A549 (cell line): ENCODE data around the gene SARS1.

Experiments
- GATA3 ChIP-seq: IDR thresholded peaks from 2 replicates; pipeline ENCODE4 v1.6.1; 2012; ENCODE audit warnings: borderline replicate concordance
- JUNB ChIP-seq: fragments of >200 bp; sonication (Bioruptor Twin); formaldehyde crosslinking; IDR thresholded peaks from 2 replicates; pipeline ENCODE4 v1.6.1; 2016
- MYC ChIP-seq: IDR thresholded peaks from 2 replicates; pipeline ENCODE4 v1.6.1; 2012; ENCODE audit warnings: mild to moderate bottlenecking, inconsistent platforms, low read length, improper control_type of control experiment, borderline replicate concordance
- NR3C1 ChIP-seq: fragments of >200 bp; sonication (Bioruptor Twin); formaldehyde crosslinking; IDR thresholded peaks from 3 replicates; pipeline ENCODE4 v1.6.1; 2017
- POLR2A ChIP-seq: IDR thresholded peaks from 2 replicates; pipeline ENCODE4 v1.6.1; 2012; ENCODE audit warnings: mild to moderate bottlenecking, low read length
- RAD21 ChIP-seq, 2 experiments: fragments of >200 bp in 1 of 2; sonication (Bioruptor Twin) in 1 of 2; formaldehyde crosslinking in 1 of 2; IDR thresholded peaks in 1 of 2; conservative IDR thresholded peaks in 1 of 2; 2 replicates in 1 of 2; 3 replicates in 1 of 2; pipeline ENCODE4 v1.6.1; 2012 to 2018; ENCODE audit warnings: inconsistent platforms in 1 of 2
- TP53 ChIP-seq: fragments of 250-450 bp; sonication (Bioruptor Pico); IDR thresholded peaks from 2 replicates; pipeline ENCODE4 v1.5.0; 2021; ENCODE audit warnings: mild to moderate bottlenecking, moderate library complexity
- ZSCAN20 ChIP-seq: fragments of 250-450 bp; sonication (Bioruptor Pico); IDR thresholded peaks from 2 replicates; pipeline ENCODE4 v1.8.0; 2022; ENCODE audit warnings: mild to moderate bottlenecking, moderate library complexity
- TF ChIP-seq, protein P1 (sequence below): fragments of >200 bp; sonication (Bioruptor Twin); formaldehyde crosslinking; IDR thresholded peaks from 3 replicates; pipeline ENCODE4 v1.5.1; 2016
- TF ChIP-seq, protein P2 (sequence below): IDR thresholded peaks from 2 replicates; pipeline ENCODE4 v1.6.1; 2012
- TF ChIP-seq, protein P3 (sequence below): fragments of 200-600 bp; sonication (generic); IDR thresholded peaks from 2 replicates; pipeline ENCODE4 v1.6.1; 2016; ENCODE audit warnings: antibody characterized with exemption, mild to moderate bottlenecking, moderate library complexity

DNA sequence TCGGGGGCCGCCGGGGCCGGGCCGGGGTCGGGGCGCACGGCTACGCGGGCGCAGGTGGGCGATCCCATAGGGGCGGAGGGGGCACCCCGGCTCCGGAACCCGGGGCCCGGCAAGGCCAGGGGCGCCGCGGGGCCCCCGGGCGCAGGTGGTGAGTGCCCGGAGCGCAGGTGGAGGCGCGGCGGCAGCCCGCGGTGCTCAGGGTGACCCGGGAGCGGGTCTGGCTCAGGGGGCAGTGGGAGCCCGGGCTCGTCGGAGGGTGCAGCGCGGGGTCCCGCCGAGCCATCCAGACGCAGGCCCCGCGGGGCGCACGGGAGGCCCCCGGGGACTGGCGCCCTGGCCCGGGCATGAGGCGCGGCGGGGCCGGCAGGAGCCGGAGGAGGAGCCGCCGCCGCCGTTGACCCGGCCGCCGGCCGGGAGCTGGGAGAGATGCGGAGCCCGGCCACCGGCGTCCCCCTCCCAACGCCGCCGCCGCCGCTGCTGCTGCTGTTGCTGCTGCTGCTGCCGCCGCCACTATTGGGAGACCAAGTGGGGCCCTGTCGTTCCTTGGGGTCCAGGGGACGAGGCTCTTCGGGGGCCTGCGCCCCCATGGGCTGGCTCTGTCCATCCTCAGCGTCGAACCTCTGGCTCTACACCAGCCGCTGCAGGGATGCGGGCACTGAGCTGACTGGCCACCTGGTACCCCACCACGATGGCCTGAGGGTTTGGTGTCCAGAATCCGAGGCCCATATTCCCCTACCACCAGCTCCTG is 36.1 kb downstream of the SARS1 start:
- TF ChIP-seq, protein P1, sequence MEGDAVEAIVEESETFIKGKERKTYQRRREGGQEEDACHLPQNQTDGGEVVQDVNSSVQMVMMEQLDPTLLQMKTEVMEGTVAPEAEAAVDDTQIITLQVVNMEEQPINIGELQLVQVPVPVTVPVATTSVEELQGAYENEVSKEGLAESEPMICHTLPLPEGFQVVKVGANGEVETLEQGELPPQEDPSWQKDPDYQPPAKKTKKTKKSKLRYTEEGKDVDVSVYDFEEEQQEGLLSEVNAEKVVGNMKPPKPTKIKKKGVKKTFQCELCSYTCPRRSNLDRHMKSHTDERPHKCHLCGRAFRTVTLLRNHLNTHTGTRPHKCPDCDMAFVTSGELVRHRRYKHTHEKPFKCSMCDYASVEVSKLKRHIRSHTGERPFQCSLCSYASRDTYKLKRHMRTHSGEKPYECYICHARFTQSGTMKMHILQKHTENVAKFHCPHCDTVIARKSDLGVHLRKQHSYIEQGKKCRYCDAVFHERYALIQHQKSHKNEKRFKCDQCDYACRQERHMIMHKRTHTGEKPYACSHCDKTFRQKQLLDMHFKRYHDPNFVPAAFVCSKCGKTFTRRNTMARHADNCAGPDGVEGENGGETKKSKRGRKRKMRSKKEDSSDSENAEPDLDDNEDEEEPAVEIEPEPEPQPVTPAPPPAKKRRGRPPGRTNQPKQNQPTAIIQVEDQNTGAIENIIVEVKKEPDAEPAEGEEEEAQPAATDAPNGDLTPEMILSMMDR: no peak
- TF ChIP-seq ZSCAN20 (CRISPR knock-in tag): no peak
- TF ChIP-seq, protein P2, sequence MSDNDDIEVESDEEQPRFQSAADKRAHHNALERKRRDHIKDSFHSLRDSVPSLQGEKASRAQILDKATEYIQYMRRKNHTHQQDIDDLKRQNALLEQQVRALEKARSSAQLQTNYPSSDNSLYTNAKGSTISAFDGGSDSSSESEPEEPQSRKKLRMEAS: no peak
- no peak for TF ChIP-seq POLR2A
- no peak for TF ChIP-seq RAD21 (conservative IDR thresholded peaks at IDR 0.05 in 1 of 2, IDR thresholded peaks at IDR 0.05 in 1 of 2)
- no peak for TF ChIP-seq NR3C1
- TF ChIP-seq MYC: no peak
- no peak for TF ChIP-seq JUNB
- TF ChIP-seq GATA3: no peak
- TF ChIP-seq, protein P3, sequence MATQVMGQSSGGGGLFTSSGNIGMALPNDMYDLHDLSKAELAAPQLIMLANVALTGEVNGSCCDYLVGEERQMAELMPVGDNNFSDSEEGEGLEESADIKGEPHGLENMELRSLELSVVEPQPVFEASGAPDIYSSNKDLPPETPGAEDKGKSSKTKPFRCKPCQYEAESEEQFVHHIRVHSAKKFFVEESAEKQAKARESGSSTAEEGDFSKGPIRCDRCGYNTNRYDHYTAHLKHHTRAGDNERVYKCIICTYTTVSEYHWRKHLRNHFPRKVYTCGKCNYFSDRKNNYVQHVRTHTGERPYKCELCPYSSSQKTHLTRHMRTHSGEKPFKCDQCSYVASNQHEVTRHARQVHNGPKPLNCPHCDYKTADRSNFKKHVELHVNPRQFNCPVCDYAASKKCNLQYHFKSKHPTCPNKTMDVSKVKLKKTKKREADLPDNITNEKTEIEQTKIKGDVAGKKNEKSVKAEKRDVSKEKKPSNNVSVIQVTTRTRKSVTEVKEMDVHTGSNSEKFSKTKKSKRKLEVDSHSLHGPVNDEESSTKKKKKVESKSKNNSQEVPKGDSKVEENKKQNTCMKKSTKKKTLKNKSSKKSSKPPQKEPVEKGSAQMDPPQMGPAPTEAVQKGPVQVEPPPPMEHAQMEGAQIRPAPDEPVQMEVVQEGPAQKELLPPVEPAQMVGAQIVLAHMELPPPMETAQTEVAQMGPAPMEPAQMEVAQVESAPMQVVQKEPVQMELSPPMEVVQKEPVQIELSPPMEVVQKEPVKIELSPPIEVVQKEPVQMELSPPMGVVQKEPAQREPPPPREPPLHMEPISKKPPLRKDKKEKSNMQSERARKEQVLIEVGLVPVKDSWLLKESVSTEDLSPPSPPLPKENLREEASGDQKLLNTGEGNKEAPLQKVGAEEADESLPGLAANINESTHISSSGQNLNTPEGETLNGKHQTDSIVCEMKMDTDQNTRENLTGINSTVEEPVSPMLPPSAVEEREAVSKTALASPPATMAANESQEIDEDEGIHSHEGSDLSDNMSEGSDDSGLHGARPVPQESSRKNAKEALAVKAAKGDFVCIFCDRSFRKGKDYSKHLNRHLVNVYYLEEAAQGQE: no peak
- no peak for TF ChIP-seq TP53
